D721Med (cell line): ENCODE measurements around the gene MARK4.

Source experiments
- DNase-seq: peaks from one replicate; pipeline ENCODE4 v3.0.0; 2011; ENCODE audit warnings: low spot score; ENCODE audit not compliant: insufficient read length
- FAIRE-seq: peaks from 2 replicates; lab custom pipeline; 2011; peaks lifted over from hg19 to GRCh38; lab: Jason Lieb, UNC
- TF ChIP-seq, protein P1 (sequence below): IDR thresholded peaks from 2 replicates; pipeline ENCODE4 v1.5.1; 2012; ENCODE audit warnings: mild to moderate bottlenecking, control low read depth; ENCODE audit not compliant: insufficient read depth; ENCODE audit errors: missing control alignments

The MARK4 gene

DNA sequence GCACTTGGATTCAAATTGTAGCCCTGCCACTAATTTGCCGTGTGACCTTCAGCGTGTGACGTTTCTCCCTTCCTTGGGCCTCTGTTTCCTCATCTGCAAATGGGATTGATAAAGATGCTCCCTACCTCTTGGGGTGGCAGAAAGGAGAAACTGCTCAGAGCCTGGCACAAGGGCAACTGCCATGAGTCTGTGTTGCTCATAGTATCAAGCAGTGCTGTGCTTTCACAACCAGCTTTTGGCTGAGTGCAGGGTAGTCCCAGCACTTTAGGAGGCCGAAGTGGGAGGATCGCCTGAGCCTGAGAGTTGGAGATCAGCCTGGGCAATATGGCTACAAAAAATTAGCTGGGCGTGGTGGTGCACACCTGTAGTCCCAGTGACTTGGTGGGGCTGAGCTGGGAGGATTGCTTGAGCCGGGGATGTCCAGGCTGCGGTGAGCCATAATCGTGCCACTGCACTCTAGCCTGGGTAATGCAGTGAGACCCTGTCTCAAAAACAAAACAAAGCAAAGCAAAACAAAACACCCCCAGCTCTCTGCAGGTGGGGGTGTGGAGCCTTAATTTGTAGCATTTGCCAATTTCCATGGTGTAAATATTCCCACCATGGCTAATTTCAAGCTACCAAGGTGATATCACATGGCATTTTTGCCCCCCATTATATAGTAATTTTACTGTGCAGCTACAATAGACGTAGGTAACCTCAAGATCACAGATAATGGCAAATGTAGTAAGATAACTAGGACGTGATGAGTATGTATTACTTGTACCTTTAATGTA, 1.6 kb upstream of the MARK4 start:
- FAIRE-seq = no peak
- TF ChIP-seq, protein P1, sequence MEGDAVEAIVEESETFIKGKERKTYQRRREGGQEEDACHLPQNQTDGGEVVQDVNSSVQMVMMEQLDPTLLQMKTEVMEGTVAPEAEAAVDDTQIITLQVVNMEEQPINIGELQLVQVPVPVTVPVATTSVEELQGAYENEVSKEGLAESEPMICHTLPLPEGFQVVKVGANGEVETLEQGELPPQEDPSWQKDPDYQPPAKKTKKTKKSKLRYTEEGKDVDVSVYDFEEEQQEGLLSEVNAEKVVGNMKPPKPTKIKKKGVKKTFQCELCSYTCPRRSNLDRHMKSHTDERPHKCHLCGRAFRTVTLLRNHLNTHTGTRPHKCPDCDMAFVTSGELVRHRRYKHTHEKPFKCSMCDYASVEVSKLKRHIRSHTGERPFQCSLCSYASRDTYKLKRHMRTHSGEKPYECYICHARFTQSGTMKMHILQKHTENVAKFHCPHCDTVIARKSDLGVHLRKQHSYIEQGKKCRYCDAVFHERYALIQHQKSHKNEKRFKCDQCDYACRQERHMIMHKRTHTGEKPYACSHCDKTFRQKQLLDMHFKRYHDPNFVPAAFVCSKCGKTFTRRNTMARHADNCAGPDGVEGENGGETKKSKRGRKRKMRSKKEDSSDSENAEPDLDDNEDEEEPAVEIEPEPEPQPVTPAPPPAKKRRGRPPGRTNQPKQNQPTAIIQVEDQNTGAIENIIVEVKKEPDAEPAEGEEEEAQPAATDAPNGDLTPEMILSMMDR = no peak
- DNase-seq = no peak

- no peak for DNase-seq
- TF ChIP-seq, protein P1 = no peak
- FAIRE-seq = no peak
These were observed 747 bp upstream of the MARK4 start for GRCh38 chr19:45250216-45250831.

- no peak for DNase-seq
- no peak for FAIRE-seq
- TF ChIP-seq, protein P1 = no peak
These were observed 632 bp downstream of the MARK4 start for GRCh38 chr19:45251452-45252354.

- peak; percentile 74 for DNase-seq
- TF ChIP-seq, protein P1 = no peak
- no peak for FAIRE-seq
These were observed 2.4 kb downstream of the MARK4 start for GRCh38 chr19:45253396-45254027.

DNA sequence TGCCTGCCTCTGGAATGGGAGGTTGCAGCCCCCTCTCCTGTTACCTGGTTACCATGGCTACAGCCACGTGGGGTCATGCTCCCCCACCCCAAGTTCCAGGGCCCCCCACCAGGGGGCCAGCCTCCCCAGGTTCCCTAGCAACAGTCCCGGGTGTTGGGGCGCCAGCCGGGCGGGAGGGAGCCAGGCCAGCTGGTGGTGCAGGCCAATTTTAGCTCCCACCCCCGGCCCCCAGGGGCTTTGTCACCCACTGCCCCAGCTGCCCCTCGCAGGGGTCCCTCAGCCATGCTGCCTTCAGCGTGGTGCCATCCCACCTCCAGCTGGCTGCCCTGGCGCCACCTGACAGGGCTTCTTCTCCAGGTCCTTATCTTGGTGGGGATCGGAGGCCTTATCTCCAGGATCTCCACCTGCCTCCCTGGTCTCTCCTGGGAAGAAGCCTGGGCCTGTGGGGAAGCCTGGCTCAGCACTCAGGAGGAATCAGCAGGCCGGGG, 3.0 kb downstream of the MARK4 start:
- TF ChIP-seq, protein P1 = no peak
- DNase-seq (no peak), FAIRE-seq (no peak)

- FAIRE-seq (no peak), DNase-seq (no peak)
- TF ChIP-seq, protein P1 = no peak
These were observed 4.6 kb downstream of the MARK4 start for GRCh38 chr19:45255611-45256157.
